ENCODE data around the gene TP53TG3C.
"Not testable (repeated sequence)": the region's sequence is repeated elsewhere in the genome, so short reads cannot be mapped to it uniquely, and the experiment has no call there.

TP53TG3C gene

GRCh38 chr16:33193926-33194325 lies at the start of gene TP53TG3C:
Gene TP53TG3C (plus strand): TSS chr16:33194226. CDS start chr16:33194294, 68 bp downstream.
- DNase-seq (ENCODE audit: low spot score) = not testable (repeated sequence)
